ENCODE measurements around the gene SLAMF1. TPM values are rescaled to one million over a fixed set of nuclear protein-coding genes. Genes with fewer than 3 reads are reported as not detected.

Gene SLAMF1
- total RNA-seq, 2 experiments from 2014 or later, result 48.5 to 50.1 TPM

DNA sequence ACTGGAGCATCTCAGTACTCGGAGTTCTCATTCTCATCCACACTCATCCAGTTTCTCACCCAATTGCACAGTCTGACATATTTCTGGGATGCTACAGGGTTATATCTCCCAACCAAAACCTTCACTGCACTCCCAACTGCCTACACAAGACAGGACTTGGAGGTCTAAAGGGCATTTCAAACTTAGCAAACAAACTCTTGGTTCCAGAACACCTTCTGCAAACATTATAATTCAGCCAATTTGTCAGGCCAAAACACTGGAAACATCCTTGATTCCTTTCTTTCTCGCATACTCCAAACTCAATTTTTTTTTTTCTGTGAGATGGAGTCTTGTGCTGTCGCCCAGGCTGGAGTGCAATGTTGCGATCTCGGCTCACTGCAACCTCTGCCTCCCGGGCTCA lies 7.9 kb downstream of the SLAMF1 start:
- ChIA-PET POLR2A (interaction anchor here (1.0 to 2.5 kb wide), 3 partner anchors 11 to 26 kb away, joined by 3 to 51 read pairs (median 16); no protein-coding TSS in a partner anchor), CTCF (interaction anchor here (2.2 to 2.3 kb wide), 4 partner anchors 9 to 35 kb away, joined by 14 to 28 read pairs (median 17); no protein-coding TSS in a partner anchor)
- peaks cover 91% of the 10 kb centered on the region for H3K4me1 Mint-ChIP-seq (ENCODE audit: low read depth)
- ATAC-seq (no peak), DNase-seq (no peak)
- H3K27me3 Mint-ChIP-seq (ENCODE audit: low read depth), result no peaks in the 10 kb centered on the region
- peak overlapping the region; percentile 90 for H3K27ac Mint-ChIP-seq
- peaks cover 85% of the 10 kb centered on the region for H3K36me3 Mint-ChIP-seq (ENCODE audit: low read depth)
- peak overlapping the region; percentile 71 for H3K4me3 Mint-ChIP-seq
- no peaks in the 10 kb centered on the region for H3K9me3 Mint-ChIP-seq (ENCODE audit: insufficient read depth)

DNA sequence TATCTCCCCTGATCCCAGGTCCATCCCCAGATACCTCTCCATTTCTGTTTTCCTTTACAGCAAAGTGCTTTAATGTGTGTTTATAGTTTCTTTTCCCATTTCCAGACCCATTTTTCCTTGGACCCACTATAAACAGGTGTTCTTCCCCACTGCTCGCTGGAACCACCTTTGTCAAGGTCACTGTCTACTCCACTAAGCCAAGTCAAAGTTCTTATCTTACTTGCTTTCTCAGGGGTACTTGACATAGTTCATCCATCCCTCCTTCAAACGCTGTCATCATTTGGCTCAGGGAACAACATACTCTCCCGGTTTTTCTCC lies 8.3 kb downstream of the SLAMF1 start:
- no peaks in the 10 kb centered on the region for H3K27me3 Mint-ChIP-seq (ENCODE audit: low read depth)
- no peaks in the 10 kb centered on the region for H3K9me3 Mint-ChIP-seq (ENCODE audit: insufficient read depth)
- ATAC-seq (peak; percentile 4), DNase-seq (no peak)
- H3K27ac Mint-ChIP-seq, result peak overlapping the region; percentile 90
- H3K4me1 Mint-ChIP-seq (ENCODE audit: low read depth), result peaks cover 92% of the 10 kb centered on the region
- peak overlapping the region; percentile 71 for H3K4me3 Mint-ChIP-seq
- H3K36me3 Mint-ChIP-seq (ENCODE audit: low read depth), result peaks cover 85% of the 10 kb centered on the region
- ChIA-PET POLR2A (interaction anchor here (0.7 to 2.5 kb wide), 3 partner anchors 8 to 10 kb away, joined by 3 to 51 read pairs (median 7); partner anchors contain the start of gene SLAMF1), CTCF (interaction anchor here (1.0 kb wide), 1 partner anchor 9 kb away, joined by 5 read pairs; no protein-coding TSS in a partner anchor)

DNA sequence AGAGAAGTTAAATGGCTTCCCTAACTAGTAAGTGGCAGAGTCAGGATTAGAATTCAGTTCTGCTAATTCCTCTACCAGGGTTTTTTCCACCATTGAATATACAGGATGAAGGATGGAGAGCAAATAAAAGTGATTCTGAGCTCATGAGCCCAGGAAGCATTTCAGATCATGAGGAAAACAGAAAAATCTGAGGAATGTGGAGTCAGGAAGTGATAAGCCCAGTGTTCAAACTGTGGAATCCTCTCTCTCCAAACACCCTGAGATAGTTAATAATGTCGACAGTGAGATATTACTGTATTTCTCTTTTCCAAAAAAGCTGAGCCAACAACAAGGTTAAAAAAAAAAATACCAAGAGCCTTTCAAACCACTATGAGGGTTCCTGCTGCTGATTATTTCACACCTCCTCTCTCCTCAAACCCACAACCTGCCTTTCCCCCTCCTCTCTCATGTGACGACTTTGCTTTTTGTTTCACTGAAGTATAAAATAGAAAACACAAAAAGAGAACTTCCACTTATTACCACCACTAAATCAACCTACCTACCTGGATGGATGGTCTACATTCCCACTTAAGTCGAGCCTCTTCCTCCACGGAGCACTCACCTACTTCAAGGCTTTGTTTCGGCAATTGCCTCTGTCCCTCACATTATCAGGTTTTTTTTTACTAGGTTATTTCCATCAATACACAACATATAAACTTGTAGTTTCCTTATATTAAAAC lies 8.9 kb downstream of the SLAMF1 start:
- peak overlapping the region; percentile 90 for H3K27ac Mint-ChIP-seq
- ChIA-PET POLR2A (interaction anchor here (0.7 to 1.2 kb wide), 3 partner anchors 9 to 25 kb away, joined by 3 to 7 read pairs (median 3); partner anchors contain the start of gene SLAMF1), CTCF (interaction anchor here (0.7 to 1.0 kb wide), 3 partner anchors 8 to 35 kb away, joined by 3 to 5 read pairs (median 3); partner anchors contain the start of gene SLAMF1)
- H3K4me3 Mint-ChIP-seq, result peak overlapping the region; percentile 71
- H3K9me3 Mint-ChIP-seq (ENCODE audit: insufficient read depth), result no peaks in the 10 kb centered on the region
- H3K36me3 Mint-ChIP-seq (ENCODE audit: low read depth), result peaks cover 85% of the 10 kb centered on the region
- peak; percentile 60 for ATAC-seq
- H3K4me1 Mint-ChIP-seq (ENCODE audit: low read depth), result peaks cover 92% of the 10 kb centered on the region
- peak; percentile 82 for DNase-seq
- H3K27me3 Mint-ChIP-seq (ENCODE audit: low read depth), result no peaks in the 10 kb centered on the region

DNA sequence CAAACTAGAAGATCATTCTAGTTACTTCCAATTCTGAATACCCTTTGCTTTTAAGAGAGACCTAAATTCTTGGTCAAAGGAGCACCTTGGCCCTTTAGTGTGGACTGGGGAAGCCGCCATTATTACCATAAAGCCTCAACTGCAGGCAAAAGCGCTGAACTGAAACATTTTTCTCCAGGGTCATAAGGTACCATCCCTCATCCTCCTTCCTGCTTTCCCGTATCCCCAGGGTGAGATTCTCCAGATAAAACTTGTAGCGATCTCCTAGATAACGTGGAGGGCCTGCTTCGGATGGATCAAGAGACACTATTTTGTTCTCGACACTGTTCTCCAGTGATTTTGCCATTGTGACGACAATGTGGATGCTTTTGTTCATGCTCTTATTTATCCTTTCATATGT lies 9.8 kb downstream of the SLAMF1 start:
- Mint-ChIP-seq H3K4me1 (ENCODE audit: low read depth) (peaks cover 91% of the 10 kb centered on the region), H3K36me3 (ENCODE audit: low read depth) (peaks cover 84% of the 10 kb centered on the region), H3K27me3 (ENCODE audit: low read depth) (no peaks in the 10 kb centered on the region), H3K4me3 (peak overlapping the region; percentile 20), H3K27ac (peak overlapping the region; percentile 90), H3K9me3 (ENCODE audit: insufficient read depth) (no peaks in the 10 kb centered on the region)
- DNase-seq (no peak), ATAC-seq (no peak)
- CTCF ChIA-PET, result interaction anchor here (0.9 to 1.0 kb wide), 2 partner anchors 9 to 10 kb away, joined by 3 read pairs; partner anchors contain the start of gene SLAMF1
- POLR2A ChIA-PET, result interaction anchor here (1.0 to 1.2 kb wide), 2 partner anchors 8 to 26 kb away, joined by 3 to 7 read pairs; no protein-coding TSS in a partner anchor

DNA sequence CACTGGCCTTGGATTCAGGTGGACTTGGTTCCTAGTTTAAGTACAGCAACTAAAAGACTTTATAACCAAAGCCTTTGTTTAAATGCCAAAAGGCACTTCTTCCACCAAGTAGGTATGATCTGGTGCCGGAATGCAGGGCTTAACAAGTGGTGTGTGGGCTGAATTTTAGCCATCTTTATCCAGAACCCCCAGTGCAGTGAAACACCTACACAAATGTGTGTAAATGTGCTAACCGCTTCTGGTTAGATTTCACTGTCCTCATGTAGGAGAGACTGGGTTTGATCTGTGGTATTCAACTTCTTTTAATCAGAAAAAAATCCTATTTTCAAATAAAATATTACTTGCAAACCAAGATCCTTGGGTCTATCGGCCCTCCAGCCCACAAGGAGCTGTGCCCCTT lies 10.3 kb downstream of the SLAMF1 start:
- ATAC-seq, result no peak
- POLR2A ChIA-PET, result no interaction called here

DNA sequence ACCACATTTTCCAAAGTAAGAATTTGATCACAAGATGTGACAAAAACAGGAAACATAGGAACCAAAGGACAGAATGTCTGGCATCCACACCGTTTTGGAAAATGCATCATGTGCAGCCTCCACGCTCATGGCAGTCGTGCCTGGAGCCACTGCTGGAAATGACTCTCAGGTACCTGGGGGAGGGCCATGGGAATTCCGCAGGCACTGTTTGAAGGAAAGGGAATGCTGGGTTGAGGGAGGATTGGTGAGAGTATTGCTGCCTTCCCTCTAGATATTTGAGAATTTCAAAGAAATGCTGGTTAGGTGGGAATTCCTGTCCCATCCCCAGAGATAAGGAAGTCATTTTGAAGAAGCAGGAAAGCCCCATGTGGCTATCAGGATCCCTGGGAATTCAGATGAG lies 10.8 kb downstream of the SLAMF1 start:
- ATAC-seq (no peak), DNase-seq (no peak)
- Mint-ChIP-seq H3K4me1 (ENCODE audit: low read depth) (peaks cover 93% of the 10 kb centered on the region), H3K9me3 (ENCODE audit: insufficient read depth) (no peaks in the 10 kb centered on the region), H3K36me3 (ENCODE audit: low read depth) (peaks cover 90% of the 10 kb centered on the region), H3K27ac (peak overlapping the region; percentile 40), H3K27me3 (ENCODE audit: low read depth) (no peaks in the 10 kb centered on the region), H3K4me3 (no peak overlapping the region)
- ChIA-PET POLR2A (interaction anchor here (1.0 kb wide), 1 partner anchor 16 kb away, joined by 3 read pairs; no protein-coding TSS in a partner anchor), CTCF (no interaction called here)

More for the DNA sequence above, 10.3 kb downstream of the SLAMF1 start:
- Mint-ChIP-seq H3K9me3 (ENCODE audit: insufficient read depth) (no peaks in the 10 kb centered on the region), H3K36me3 (ENCODE audit: low read depth) (peaks cover 88% of the 10 kb centered on the region), H3K4me3 (no peak overlapping the region), H3K4me1 (ENCODE audit: low read depth) (peaks cover 91% of the 10 kb centered on the region), H3K27ac (no peak overlapping the region), H3K27me3 (ENCODE audit: low read depth) (no peaks in the 10 kb centered on the region)
- CTCF ChIA-PET, result interaction anchor here (1.0 kb wide), 1 partner anchor 8 kb away, joined by 3 read pairs; no protein-coding TSS in a partner anchor
- no peak for DNase-seq

DNA sequence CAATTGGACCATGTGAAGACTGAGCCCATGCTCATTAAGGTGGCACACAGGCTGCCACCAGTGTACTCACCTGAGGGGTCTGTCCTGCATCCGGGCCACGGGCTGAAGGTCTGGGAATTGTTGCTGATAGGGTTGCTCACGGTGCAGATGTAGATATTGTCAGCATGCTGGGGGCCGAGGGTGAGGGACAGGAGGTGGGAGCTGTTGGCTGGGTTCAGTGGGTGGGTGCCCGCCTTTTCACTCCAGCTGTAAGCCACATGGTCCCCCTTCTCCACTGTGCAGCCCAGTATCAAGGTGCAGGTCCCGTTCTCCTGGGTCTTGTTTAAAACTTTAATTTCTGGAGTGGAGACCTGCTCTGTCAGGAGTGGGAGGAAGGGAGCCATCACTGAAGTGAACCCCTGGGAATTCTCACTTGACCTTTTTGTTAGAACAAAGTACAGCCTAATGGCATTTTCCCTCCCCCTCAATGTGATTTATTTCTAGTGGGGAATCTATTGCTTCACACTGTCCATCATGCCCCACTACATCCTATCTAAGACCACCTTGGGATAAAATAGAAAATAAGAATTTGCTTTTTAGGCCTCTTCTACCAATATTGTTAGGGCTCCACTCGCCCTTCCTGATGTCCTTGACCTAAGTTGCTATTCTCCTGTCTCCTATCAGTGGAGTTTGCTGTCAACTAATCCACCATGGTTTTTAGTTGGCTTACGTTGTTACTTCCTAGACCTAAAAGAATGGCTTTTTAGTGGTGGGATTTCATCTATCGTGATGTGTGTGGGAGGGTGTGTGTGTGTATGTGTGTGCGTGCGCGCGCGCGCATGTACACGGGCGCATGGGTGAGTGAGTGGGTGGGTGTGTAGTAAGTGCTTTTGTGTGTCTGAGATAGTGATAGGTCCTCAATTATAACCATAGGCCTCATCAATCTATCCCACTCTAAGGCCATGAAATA lies 12.0 kb downstream of the SLAMF1 start:
- no peak for DNase-seq
- ChIA-PET POLR2A (interaction anchor here (1.0 kb wide), 1 partner anchor 15 kb away, joined by 3 read pairs; no protein-coding TSS in a partner anchor), CTCF (no interaction called here)
- peaks cover 95% of the 10 kb centered on the region for H3K4me1 Mint-ChIP-seq (ENCODE audit: low read depth)
- peaks cover 93% of the 10 kb centered on the region for H3K36me3 Mint-ChIP-seq (ENCODE audit: low read depth)
- no peaks in the 10 kb centered on the region for H3K27me3 Mint-ChIP-seq (ENCODE audit: low read depth)
- H3K27ac Mint-ChIP-seq, result peak overlapping the region; percentile 78
- H3K9me3 Mint-ChIP-seq (ENCODE audit: insufficient read depth), result no peaks in the 10 kb centered on the region
- no peak for ATAC-seq
- H3K4me3 Mint-ChIP-seq, result no peak overlapping the region

DNA sequence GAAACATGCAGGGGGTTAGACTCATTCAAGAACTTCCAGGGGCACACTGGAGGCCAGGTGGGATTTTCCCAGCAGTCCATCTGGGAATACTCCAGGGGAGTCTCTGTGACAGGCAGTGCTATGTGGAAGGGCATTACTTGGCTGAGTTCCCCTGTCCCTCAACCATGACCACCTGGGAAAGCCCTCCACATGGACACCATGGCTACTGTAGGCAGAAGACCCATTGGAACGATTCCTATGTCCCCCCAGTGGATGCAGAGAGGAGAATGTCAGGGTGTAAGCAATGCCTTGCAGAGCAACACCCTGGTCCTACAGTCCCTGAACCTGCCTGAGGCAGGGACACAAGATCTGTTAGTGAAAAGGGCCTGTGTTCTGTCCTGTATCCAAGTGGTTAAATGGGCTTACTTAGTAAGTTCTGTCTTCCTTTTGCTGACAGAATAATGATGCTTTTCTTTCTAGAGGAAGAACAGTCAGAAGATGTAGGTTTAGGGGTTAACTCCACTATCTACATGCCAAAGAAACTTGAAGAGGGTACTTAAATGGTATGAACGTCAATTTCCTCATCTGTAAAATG lies 13.4 kb downstream of the SLAMF1 start:
- Mint-ChIP-seq H3K27me3 (ENCODE audit: low read depth) (no peaks in the 10 kb centered on the region), H3K4me1 (ENCODE audit: low read depth) (peaks cover 93% of the 10 kb centered on the region), H3K36me3 (ENCODE audit: low read depth) (peaks cover 88% of the 10 kb centered on the region), H3K9me3 (ENCODE audit: insufficient read depth) (no peaks in the 10 kb centered on the region), H3K4me3 (peak overlapping the region; percentile 0), H3K27ac (peak overlapping the region; percentile 90)
- DNase-seq (no peak), ATAC-seq (no peak)
- ChIA-PET CTCF (interaction anchor here (1.0 to 7.5 kb wide), 6 partner anchors 12 to 142 kb away, joined by 3 to 76 read pairs (median 7); partner anchors contain the start of gene SLAMF1), POLR2A (interaction anchor here (1.1 to 1.7 kb wide), 3 partner anchors 10 to 45 kb away, joined by 4 to 14 read pairs (median 8); partner anchors contain the start of gene SLAMF1)

DNA sequence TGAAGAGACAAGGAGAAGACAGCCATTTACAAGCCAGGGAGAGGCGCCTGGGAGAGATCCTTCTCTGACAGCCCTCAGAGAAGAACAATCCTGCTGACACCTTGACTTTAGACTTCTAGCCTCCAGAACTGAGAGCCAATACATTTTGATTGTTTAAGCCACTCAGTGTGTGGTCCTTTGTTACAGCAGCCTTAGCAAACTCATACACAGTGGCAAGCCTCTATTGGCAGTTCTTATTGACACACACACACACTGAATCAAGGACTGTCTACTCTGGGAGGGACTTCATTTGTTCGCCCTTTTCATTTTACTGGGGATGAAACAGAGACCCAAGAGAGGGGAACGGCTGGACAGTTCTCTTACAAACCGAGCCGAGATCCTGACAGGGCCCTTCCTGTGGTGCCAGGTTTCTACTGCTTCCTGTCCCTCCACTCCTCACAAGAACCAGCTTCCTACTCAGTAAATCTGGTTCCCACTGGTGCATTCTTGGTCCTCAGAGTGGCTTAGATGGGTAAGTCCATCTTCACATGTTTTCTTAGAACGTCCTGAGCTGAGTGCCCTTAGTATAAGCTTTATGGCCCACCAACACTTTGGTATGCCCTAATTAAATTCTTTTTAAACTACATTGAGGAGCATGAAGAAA lies 14.7 kb downstream of the SLAMF1 start:
- H3K4me1 Mint-ChIP-seq (ENCODE audit: low read depth), result peaks cover 93% of the 10 kb centered on the region
- ATAC-seq (no peak), DNase-seq (no peak)
- H3K27me3 Mint-ChIP-seq (ENCODE audit: low read depth), result no peaks in the 10 kb centered on the region
- ChIA-PET POLR2A (interaction anchor here (1.0 to 1.7 kb wide), 6 partner anchors 9 to 76 kb away, joined by 3 to 14 read pairs (median 4); partner anchors contain the start of gene SLAMF1), CTCF (interaction anchor here (0.7 to 7.5 kb wide), 9 partner anchors 10 to 320 kb away, joined by 3 to 76 read pairs (median 8); partner anchors contain the start of gene SLAMF1)
- H3K4me3 Mint-ChIP-seq, result no peak overlapping the region
- peaks cover 88% of the 10 kb centered on the region for H3K36me3 Mint-ChIP-seq (ENCODE audit: low read depth)
- H3K27ac Mint-ChIP-seq, result peak overlapping the region; percentile 92
- peaks cover 4% of the 10 kb centered on the region for H3K9me3 Mint-ChIP-seq (ENCODE audit: insufficient read depth)

DNA sequence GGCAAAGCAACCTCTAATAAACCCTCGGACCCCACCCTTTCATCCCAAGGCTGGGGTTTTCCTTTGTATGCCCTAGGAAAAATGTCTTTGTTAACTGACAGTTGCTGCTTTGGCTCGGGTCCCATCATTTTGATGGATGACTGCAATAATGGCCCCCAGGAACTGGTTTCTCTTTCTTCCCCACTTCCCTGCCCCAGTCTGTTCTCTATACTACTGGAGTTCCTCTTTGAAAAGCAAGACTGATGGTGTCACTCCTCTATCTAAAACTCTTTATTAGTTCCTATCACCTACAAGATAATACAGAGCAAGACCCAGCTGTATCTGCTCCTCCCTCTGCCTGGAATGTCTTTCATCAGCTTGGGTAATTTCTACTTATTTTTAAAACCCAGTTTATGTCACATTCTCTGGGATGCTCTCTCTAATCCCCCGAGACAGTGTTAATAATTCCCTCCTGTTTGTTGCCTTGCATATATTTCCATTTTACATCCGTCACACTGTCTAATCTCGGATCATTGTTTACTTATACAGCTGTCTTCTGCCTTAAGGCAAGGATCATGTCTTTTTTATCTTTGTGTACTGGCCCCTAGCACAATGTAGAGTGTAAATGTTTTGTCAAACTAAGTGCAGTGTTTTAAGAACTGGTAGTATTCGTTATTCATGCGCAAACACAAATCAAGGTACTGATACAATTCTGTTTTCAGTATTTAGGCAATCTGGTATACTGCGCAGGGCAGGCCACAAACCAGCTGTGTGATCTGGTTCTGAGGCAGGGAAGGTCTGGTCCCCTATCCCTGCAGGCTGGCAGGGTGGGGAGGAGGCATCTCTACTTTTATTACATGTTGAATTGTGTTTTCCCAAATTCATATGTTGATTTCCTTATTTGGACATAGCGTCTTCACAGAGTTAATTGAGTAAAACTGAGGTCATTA lies 16.1 kb downstream of the SLAMF1 start:
- peak overlapping the region; percentile 92 for H3K27ac Mint-ChIP-seq
- H3K27me3 Mint-ChIP-seq (ENCODE audit: low read depth), result no peaks in the 10 kb centered on the region
- peaks cover 87% of the 10 kb centered on the region for H3K36me3 Mint-ChIP-seq (ENCODE audit: low read depth)
- H3K4me1 Mint-ChIP-seq (ENCODE audit: low read depth), result peaks cover 93% of the 10 kb centered on the region
- ATAC-seq, result no peak
- H3K9me3 Mint-ChIP-seq (ENCODE audit: insufficient read depth), result peaks cover 4% of the 10 kb centered on the region
- ChIA-PET CTCF (interaction anchor here (1.2 to 7.5 kb wide), 8 partner anchors 7 to 43 kb away, joined by 3 to 76 read pairs (median 11); partner anchors contain the start of gene SLAMF1), POLR2A (interaction anchor here (1.3 to 4.7 kb wide), 5 partner anchors 11 to 42 kb away, joined by 4 to 51 read pairs (median 12); partner anchors contain the start of gene SLAMF1)
- peak overlapping the region; percentile 70 for H3K4me3 Mint-ChIP-seq
- no peak for DNase-seq
